ENCODE measurements around the gene CARD19. TPM values are rescaled to one million over a fixed set of nuclear protein-coding genes. Genes with fewer than 3 reads are reported as not detected.

The CARD19 gene
- total and polyA plus RNA-seq, 11 donors: 24.2 to 46.2 (median 30.5) TPM

- no peak for ATAC-seq
- 84 to 88% (median 85%) methylated on average over 5 to 6 of the region's 6 CpGs for WGBS, 4 donors
- H3K27me3 ChIP-seq: no peaks in the 10 kb centered on the region
- TF ChIP-seq CTCF (IDR thresholded peaks at IDR 0.05) (no peak), POLR2A (IDR thresholded peaks at IDR 0.05) (no peak)
- H3K4me3 ChIP-seq: no peak overlapping the region
- peaks cover 0 to 13% (median 2%) of the 10 kb centered on the region in 12 donors for H3K9me3 ChIP-seq
- H3K4me1 ChIP-seq: peaks cover 0 to 60% (median 0%) of the 10 kb centered on the region in 12 donors
- no peak overlapping the region for H3K27ac ChIP-seq
- H3K36me3 ChIP-seq: peaks cover 0 to 42% (median 21%) of the 10 kb centered on the region in 9 donors
- peak in 2 of 5 donors; percentile 12 for DNase-seq
- intact Hi-C loops (cut with DNase I): loop anchor here in 5 of 10 donors (2.0 to 10.0 kb wide), 8 partner anchors 103 to 337 kb away; no protein-coding TSS in a partner anchor
These were observed 11.8 kb downstream of the CARD19 start for GRCh38 chr9:93107825-93108161.

- H3K9me3 ChIP-seq: peaks cover 0 to 13% (median 2%) of the 10 kb centered on the region in 12 donors
- intact Hi-C loops (cut with DNase I): loop anchor here in 5 of 10 donors (2.0 to 10.0 kb wide), 8 partner anchors 104 to 336 kb away; no protein-coding TSS in a partner anchor
- WGBS, 4 donors: 87 to 91% (median 89%) methylated on average over 7 to 15 of the region's 15 CpGs
- no peaks in the 10 kb centered on the region for H3K27me3 ChIP-seq
- ATAC-seq (peak in 1 of 4 donors; percentile 7), DNase-seq (peak in 3 of 5 donors; percentile 24 to 47 (median 27))
- H3K27ac ChIP-seq: no peak overlapping the region
- H3K4me3 ChIP-seq: no peak overlapping the region
- TF ChIP-seq CTCF (IDR thresholded peaks at IDR 0.05): no peak
- no peak for TF ChIP-seq POLR2A (IDR thresholded peaks at IDR 0.05)
- H3K4me1 ChIP-seq: peaks cover 0 to 65% (median 0%) of the 10 kb centered on the region in 12 donors
- H3K36me3 ChIP-seq: peaks cover 0 to 47% (median 22%) of the 10 kb centered on the region in 9 donors
These were observed 12.4 kb downstream of the CARD19 start for GRCh38 chr9:93108291-93109041.

- Histone ChIP-seq H3K4me1 (peaks cover 0 to 77% (median 0%) of the 10 kb centered on the region in 12 donors), H3K27ac (peak overlapping the region in 1 of 12 donors; percentile 70), H3K9me3 (no peaks in the 10 kb centered on the region), H3K36me3 (peaks cover 0 to 55% (median 26%) of the 10 kb centered on the region in 9 donors), H3K27me3 (no peaks in the 10 kb centered on the region), H3K4me3 (no peak overlapping the region)
- TF ChIP-seq POLR2A (IDR thresholded peaks at IDR 0.05): no peak
- TF ChIP-seq CTCF (IDR thresholded peaks at IDR 0.05): no peak
- DNase-seq: peak in 3 of 5 donors; percentile 21 to 60 (median 27)
- 95 to 98% (median 97%) methylated on average over 13 to 14 of the region's 14 CpGs for WGBS, 4 donors
- no peak for ATAC-seq
- intact Hi-C loops (cut with DNase I): loop anchor here in 2 of 10 donors (5.0 kb wide), 2 partner anchors 192 to 197 kb away; no protein-coding TSS in a partner anchor
These were observed 14.4 kb downstream of the CARD19 start for GRCh38 chr9:93110311-93110855.

GRCh38 chr9:93111001-93111370, 15.0 kb downstream of the CARD19 start:
- intact Hi-C loops (cut with DNase I): loop anchor here in 2 of 10 donors (5.0 kb wide), 2 partner anchors 191 to 196 kb away; no protein-coding TSS in a partner anchor
- peaks cover 0 to 55% (median 26%) of the 10 kb centered on the region in 9 donors for H3K36me3 ChIP-seq

More at GRCh38 chr9:93111001-93111370, 15.0 kb downstream of the CARD19 start:
- WGBS, 4 donors: 90 to 94% (median 91%) methylated on average over 10 to 11 of the region's 11 CpGs
- ATAC-seq: no peak
- peaks cover 0 to 71% (median under 1%) of the 10 kb centered on the region in 12 donors for H3K4me1 ChIP-seq
- DNase-seq: peak in 1 of 5 donors; percentile 17
- no peaks in the 10 kb centered on the region for H3K9me3 ChIP-seq
- H3K4me3 ChIP-seq: no peak overlapping the region
- peak overlapping the region in 1 of 12 donors; percentile 67 for H3K27ac ChIP-seq
- TF ChIP-seq CTCF (IDR thresholded peaks at IDR 0.05) (no peak), POLR2A (IDR thresholded peaks at IDR 0.05) (no peak)
- no peaks in the 10 kb centered on the region for H3K27me3 ChIP-seq

Measured in heart left ventricle (tissue), 16 donors.